ENCODE measurements around the gene CBL. TPM values are rescaled to one million over a fixed set of nuclear protein-coding genes. Genes with fewer than 3 reads are reported as not detected.

CBL gene
- polyA plus RNA-seq, 1 of the 3 experiments (the other 2 are of a cell fraction) = 9.5 TPM

GRCh38 chr11:119173453-119173852, 32.7 kb upstream of the CBL start:
- Histone ChIP-seq H3K4me1 (ENCODE audit: control insufficient read depth in 1 of 2, insufficient read depth in 2 of 2, low read depth in 1 of 2, low read length in 1 of 2) (peaks cover 10 to 19% of the 10 kb centered on the region in 2 experiments; a peak in 3 of 4 replicates), H3F3A (replicated peaks; ENCODE audit: insufficient read depth) (peaks cover 5% of the 10 kb centered on the region), H3K36me3 (replicated peaks in 1 of 2; ENCODE audit: control insufficient read depth in 1 of 2, insufficient read depth in 2 of 2, low read length in 1 of 2) (peaks cover 9 to 13% of the 10 kb centered on the region in 2 experiments), H3K27ac (ENCODE audit: low read depth in 2 of 2, low read length in 1 of 2) (no peak overlapping the region), H3K9me2 (no peaks in the 10 kb centered on the region), H3K4me2 (no peak overlapping the region), H3K9ac (no peak overlapping the region), H3K27me3 (ENCODE audit: insufficient read depth) (no peaks in the 10 kb centered on the region), H3K4me3 (ENCODE audit: low read depth in 2 of 2, low read length in 1 of 2) (no peak overlapping the region), H3K9me3 (no peaks in the 10 kb centered on the region), H2AFZ (ENCODE audit: low read depth) (no peak overlapping the region), H3K79me2 (ENCODE audit: insufficient read depth) (no peaks in the 10 kb centered on the region), H4K20me1 (ENCODE audit: insufficient read depth) (no peaks in the 10 kb centered on the region)
- TF ChIP-seq PBX3 (IDR thresholded peaks at IDR 0.05) (no peak), TEAD4 (IDR thresholded peaks at IDR 0.05; ENCODE audit: borderline replicate concordance, insufficient read depth) (no peak)
- DNase-seq = no peak
- ChIA-PET CTCF (interaction anchor here (3.5 kb wide), 1 partner anchor 24 kb away, joined by 12 read pairs; no protein-coding TSS in a partner anchor), POLR2A (no interaction called here)
- 100% methylated on average over 3 of the region's 21 CpGs for WGBS (ENCODE audit: low lambda C conversion rate)

GRCh38 chr11:119175493-119176077, 30.6 kb upstream of the CBL start:
- H3K27ac ChIP-seq (ENCODE audit: low read depth in 2 of 2, low read length in 1 of 2) = peak overlapping the region; percentile 36 to 78; a peak in 3 of 4 replicates
- peaks cover 9 to 21% of the 10 kb centered on the region in 2 experiments for H3K36me3 ChIP-seq (replicated peaks in 1 of 2; ENCODE audit: control insufficient read depth in 1 of 2, insufficient read depth in 2 of 2, low read length in 1 of 2)
- H3K4me1 ChIP-seq (ENCODE audit: control insufficient read depth in 1 of 2, insufficient read depth in 2 of 2, low read depth in 1 of 2, low read length in 1 of 2) = peaks cover 10 to 14% of the 10 kb centered on the region in 2 experiments; a peak in 2 of 4 replicates
- no peaks in the 10 kb centered on the region for H3F3A ChIP-seq (replicated peaks; ENCODE audit: insufficient read depth)
- peak overlapping the region; percentile 22; the same call in 1 of the 2 replicates for H2AFZ ChIP-seq (ENCODE audit: low read depth)
- DNase-seq = peak; percentile 70
- ChIA-PET CTCF (interaction anchor here (1.4 to 3.5 kb wide), 2 partner anchors 14 to 21 kb away, joined by 5 to 12 read pairs; no protein-coding TSS in a partner anchor), POLR2A (no interaction called here)
- H3K4me3 ChIP-seq (ENCODE audit: low read depth in 2 of 2, low read length in 1 of 2) = no peak overlapping the region
- H3K9me3 ChIP-seq = no peaks in the 10 kb centered on the region
- H4K20me1 ChIP-seq (ENCODE audit: insufficient read depth) = no peaks in the 10 kb centered on the region
- peak overlapping the region; percentile 35; the same call in 1 of the 2 replicates for H3K4me2 ChIP-seq
- no peaks in the 10 kb centered on the region for H3K9me2 ChIP-seq
- H3K27me3 ChIP-seq (ENCODE audit: insufficient read depth) = no peaks in the 10 kb centered on the region
- no peak overlapping the region for H3K9ac ChIP-seq
- no peaks in the 10 kb centered on the region for H3K79me2 ChIP-seq (ENCODE audit: insufficient read depth)
- 44% methylated on average over 6 of the region's 6 CpGs for WGBS (ENCODE audit: low lambda C conversion rate)
- TF ChIP-seq RCOR1 (IDR thresholded peaks at IDR 0.05; ENCODE audit: low read length) (peak; percentile 43; the same call in 1 of the 2 replicates), TCF12 (IDR thresholded peaks at IDR 0.05) (peak; percentile 37; the same call in 1 of the 2 replicates), PBX3 (IDR thresholded peaks at IDR 0.05) (peak; percentile 44), MXI1 (IDR thresholded peaks at IDR 0.05; ENCODE audit: low read depth, low read length) (no peak), RXRA (IDR thresholded peaks at IDR 0.05; ENCODE audit: borderline replicate concordance, low read depth) (no peak), TAF1 (IDR thresholded peaks at IDR 0.05; ENCODE audit: borderline replicate concordance, low read depth, low read length) (no peak), RFX5 (IDR thresholded peaks at IDR 0.05; ENCODE audit: low read length) (no peak), REST (IDR thresholded peaks at IDR 0.05; ENCODE audit: low read depth, low read length) (no peak), RAD21 (IDR thresholded peaks at IDR 0.05; ENCODE audit: low read length) (no peak), EZH2phosphoT487 (IDR thresholded peaks at IDR 0.05; ENCODE audit: borderline replicate concordance, low read depth) (no peak), SIN3A (IDR thresholded peaks at IDR 0.05; ENCODE audit: borderline replicate concordance, low read depth, low read length) (no peak), TEAD4 (IDR thresholded peaks at IDR 0.05; ENCODE audit: borderline replicate concordance, insufficient read depth) (no peak), NRF1 (IDR thresholded peaks at IDR 0.05; ENCODE audit: low read depth, low read length) (no peak), USF2 (IDR thresholded peaks at IDR 0.05; ENCODE audit: borderline replicate concordance, low read depth, low read length) (no peak; the same call in 1 of the 2 replicates), EP300 (IDR thresholded peaks at IDR 0.05; ENCODE audit: borderline replicate concordance in 1 of 2, low read depth in 1 of 2, low read length in 1 of 2) (peak in 1 of 2 experiments; percentile 23; a peak in 1 of 4 replicates), GABPA (IDR thresholded peaks at IDR 0.05; ENCODE audit: low read depth) (no peak), CHD2 (IDR thresholded peaks at IDR 0.05; ENCODE audit: low read length, partially characterized antibody) (no peak)
